ENCODE results near the gene MAP3K5.

Gene MAP3K5

DNA sequence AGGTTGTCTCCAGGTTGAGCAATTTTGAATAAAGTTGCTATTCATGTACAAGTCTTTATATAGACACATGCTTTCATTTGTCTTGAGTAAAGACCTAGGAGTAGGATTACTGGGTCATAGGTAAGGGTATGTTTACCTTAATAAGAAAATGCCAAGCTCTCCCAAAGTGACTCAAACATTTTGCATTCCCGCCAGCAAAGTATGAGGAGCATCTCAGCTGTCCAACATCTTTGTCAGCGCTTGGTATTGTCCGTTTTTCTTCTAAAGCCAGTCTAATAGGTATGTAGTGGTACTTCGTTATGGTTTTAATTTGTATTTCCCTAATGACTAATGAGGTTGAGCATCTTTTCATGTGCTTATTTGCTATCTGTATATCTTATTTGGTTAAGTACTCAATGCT lies 67.2 kb downstream of the MAP3K5 start:
- TF ChIP-seq, protein P1, sequence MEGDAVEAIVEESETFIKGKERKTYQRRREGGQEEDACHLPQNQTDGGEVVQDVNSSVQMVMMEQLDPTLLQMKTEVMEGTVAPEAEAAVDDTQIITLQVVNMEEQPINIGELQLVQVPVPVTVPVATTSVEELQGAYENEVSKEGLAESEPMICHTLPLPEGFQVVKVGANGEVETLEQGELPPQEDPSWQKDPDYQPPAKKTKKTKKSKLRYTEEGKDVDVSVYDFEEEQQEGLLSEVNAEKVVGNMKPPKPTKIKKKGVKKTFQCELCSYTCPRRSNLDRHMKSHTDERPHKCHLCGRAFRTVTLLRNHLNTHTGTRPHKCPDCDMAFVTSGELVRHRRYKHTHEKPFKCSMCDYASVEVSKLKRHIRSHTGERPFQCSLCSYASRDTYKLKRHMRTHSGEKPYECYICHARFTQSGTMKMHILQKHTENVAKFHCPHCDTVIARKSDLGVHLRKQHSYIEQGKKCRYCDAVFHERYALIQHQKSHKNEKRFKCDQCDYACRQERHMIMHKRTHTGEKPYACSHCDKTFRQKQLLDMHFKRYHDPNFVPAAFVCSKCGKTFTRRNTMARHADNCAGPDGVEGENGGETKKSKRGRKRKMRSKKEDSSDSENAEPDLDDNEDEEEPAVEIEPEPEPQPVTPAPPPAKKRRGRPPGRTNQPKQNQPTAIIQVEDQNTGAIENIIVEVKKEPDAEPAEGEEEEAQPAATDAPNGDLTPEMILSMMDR (IDR thresholded peaks at IDR 0.05; ENCODE audit: low read length, missing control alignments): no peak
- H3K4me3 ChIP-seq (replicated peaks; ENCODE audit: low read depth, low read length): no peak overlapping the region
- DNase-seq (ENCODE audit: low read depth): no peak

DNA sequence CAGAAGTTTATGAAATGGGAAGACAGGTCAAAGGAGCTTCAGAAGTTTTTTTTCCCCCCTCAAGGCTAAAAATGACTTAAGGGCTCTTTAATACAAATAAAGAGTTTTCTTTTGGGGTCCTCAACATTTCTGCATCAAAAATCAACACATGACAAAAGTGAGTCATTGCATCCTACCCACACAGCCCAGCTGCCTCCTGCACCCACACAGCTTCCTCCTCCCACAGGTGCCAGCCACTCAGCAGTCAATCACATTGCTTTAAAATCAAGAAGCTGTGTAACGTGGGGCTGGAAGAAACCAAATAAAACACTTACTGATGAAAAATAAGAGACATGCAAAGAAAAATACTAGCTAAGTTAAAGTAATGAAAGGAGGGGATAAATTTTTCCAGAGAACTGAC lies 68.5 kb downstream of the MAP3K5 start:
- TF ChIP-seq, protein P1 (IDR thresholded peaks at IDR 0.05; ENCODE audit: low read length, missing control alignments): no peak
- no peak overlapping the region for H3K4me3 ChIP-seq (replicated peaks; ENCODE audit: low read depth, low read length)
- DNase-seq (ENCODE audit: low read depth): no peak

DNA sequence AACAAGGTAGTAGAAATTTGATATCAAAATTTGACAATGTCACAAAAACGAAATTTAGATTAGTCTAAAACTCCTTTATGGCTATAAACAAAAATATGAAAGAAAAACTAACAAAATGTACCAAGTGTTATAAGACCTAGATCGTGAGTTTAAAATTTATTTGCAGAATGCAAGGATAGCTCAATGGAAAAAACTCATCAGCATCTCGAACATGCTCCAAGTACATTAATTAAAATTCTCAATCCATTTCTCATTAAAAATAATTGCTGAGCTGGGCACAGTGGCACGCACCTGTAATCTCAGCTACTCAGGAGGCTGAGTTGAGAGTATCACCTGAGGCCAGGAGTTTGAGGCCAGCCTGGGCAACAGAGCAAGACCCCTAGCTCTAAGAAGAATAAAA lies 70.8 kb downstream of the MAP3K5 start:
- TF ChIP-seq, protein P1 (IDR thresholded peaks at IDR 0.05; ENCODE audit: low read length, missing control alignments): no peak
- DNase-seq (ENCODE audit: low read depth): no peak
- no peak overlapping the region for H3K4me3 ChIP-seq (replicated peaks; ENCODE audit: low read depth, low read length)

DNA sequence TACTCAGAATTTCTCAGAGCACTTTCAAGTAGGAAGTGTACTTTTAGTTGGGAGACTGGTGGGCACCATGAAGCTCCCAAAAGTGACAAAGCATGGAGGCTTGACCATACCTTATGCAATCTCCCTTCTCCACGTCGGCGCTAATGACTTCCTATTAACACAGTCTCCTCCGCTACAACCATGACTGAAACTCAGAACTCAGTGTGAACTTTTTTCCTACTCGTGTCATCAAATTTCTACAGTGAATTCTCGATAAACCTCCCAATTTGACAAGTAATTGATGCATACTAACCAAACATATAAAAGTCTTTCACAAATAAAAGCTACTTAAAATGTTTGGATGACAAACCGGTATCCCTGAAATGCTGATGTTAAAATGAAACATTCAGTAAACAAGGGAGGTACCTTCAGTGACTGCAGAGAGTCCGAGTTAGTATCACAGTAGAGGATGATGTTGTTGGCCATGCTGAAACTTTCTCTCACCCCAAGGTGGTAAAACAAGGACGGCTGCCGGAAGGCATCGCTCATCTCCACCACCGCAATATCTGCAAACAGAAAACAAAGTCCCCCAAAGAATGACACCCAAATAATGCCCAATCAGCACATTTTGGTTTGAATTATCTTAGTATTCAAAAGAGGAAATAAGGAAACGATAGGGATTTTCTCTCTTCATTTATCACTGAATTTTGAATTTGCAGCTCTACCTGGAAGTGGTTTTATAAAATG lies 72.1 kb downstream of the MAP3K5 start:
- no peak overlapping the region for H3K4me3 ChIP-seq (replicated peaks; ENCODE audit: low read depth, low read length)
- TF ChIP-seq, protein P1 (IDR thresholded peaks at IDR 0.05; ENCODE audit: low read length, missing control alignments): no peak
- no peak for DNase-seq (ENCODE audit: low read depth)

DNA sequence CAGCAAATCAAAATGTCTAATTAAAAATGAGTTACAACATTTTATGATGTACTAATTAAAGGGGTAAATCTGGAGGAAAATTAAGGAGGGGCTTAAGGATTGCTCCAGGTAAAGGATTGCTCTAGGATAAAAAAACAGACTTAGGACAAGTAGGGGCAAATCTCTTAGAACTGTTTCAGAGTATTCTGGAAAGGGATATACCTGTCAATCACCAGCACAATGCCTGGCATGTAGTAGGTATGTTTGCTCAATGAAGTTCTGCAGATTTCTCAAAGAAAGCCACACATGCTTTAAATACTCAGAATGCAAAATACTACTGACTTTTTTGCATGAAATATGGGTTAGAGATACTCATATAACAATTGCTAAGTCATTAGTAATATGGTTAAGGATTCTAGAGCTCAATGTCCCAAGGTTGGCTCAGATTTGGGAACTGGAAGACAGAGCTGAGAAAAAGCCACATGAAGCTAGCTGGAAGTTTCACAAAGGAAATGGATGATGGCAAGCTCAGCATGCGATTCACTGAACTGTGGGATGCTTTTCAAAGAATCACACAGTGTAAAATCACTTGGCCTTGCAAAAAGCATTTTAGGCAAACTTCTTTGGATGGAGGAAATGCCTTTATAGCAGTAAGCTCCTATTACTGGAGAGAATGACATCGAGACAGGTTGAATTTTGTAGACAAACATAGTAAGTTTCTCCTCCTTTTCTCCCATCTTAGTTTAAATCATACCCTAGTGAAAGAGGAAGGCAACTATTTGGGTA lies 72.8 kb downstream of the MAP3K5 start:
- no peak for DNase-seq (ENCODE audit: low read depth)
- TF ChIP-seq, protein P1 (IDR thresholded peaks at IDR 0.05; ENCODE audit: low read length, missing control alignments): no peak
- H3K4me3 ChIP-seq (replicated peaks; ENCODE audit: low read depth, low read length): no peak overlapping the region

DNA sequence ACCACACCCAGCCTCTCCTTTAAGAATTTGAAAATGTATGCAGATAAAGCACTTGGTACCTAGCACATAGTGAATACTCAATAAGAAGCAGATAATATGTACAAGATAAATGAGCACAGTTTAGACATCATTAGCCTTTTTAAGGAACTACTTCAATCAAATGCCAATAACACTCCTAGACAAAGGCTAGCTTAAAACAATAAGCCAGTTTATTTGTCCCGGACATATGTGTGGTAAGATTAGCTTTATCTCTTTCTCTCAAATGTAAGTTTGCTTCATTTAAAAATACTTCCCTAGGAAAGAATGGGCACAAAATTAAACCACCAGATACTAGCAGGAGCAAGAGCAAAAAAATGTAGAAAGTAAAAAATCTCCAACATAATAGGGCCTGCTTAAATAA lies 73.8 kb downstream of the MAP3K5 start:
- no peak overlapping the region for H3K4me3 ChIP-seq (replicated peaks; ENCODE audit: low read depth, low read length)
- TF ChIP-seq, protein P1 (IDR thresholded peaks at IDR 0.05; ENCODE audit: low read length, missing control alignments): no peak
- no peak for DNase-seq (ENCODE audit: low read depth)

DNA sequence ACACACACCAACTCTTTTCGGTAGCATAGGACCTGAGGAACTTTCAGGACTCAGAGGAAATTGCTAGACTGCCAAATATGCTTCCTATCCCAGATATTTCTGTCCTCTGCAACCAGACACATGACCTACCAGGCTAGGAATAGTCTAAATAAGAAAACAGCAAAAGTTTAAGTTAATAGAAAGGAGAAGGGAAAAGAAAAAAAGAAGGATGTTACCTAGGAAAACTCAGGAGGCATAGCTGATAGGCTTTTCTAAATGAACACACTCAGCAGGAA lies 74.6 kb downstream of the MAP3K5 start:
- TF ChIP-seq, protein P1 (IDR thresholded peaks at IDR 0.05; ENCODE audit: low read length, missing control alignments): no peak
- peak; percentile 52 for DNase-seq (ENCODE audit: low read depth)
- H3K4me3 ChIP-seq (replicated peaks; ENCODE audit: low read depth, low read length): no peak overlapping the region
